CD4-positive, CD25-positive, alpha-beta regulatory T cell (primary cell): ENCODE results near the gene AK6. TPM values are rescaled to one million over a fixed set of nuclear protein-coding genes. Genes with fewer than 3 reads are reported as not detected.

Experiments
- ATAC-seq, 2 donors: fragments of 150-1000 bp; cut with Tn5 transposase; one replicate each; pipeline ENCODE4 v1.10.0; 2021; ENCODE audit warnings: low read depth in 2 of 2, moderate number of reproducible peaks in 2 of 2, moderate library complexity in 1 of 2
- DNase-seq, 3 donors: peaks; one replicate each; pipeline versions ENCODE4 v3.0.0 to v3.0.0-alpha.2; 2012 to 2022; ENCODE audit warnings: mixed read lengths in 1 of 3
- H3K27ac ChIP-seq: one replicate; pipeline ENCODE4 v1.7.0; 2013; ENCODE audit warnings: mild to moderate bottlenecking, low read length; ENCODE audit not compliant: insufficient read depth, poor library complexity, severe bottlenecking
- H3K27me3 ChIP-seq: one replicate; pipeline ENCODE4 v1.7.0; 2013; ENCODE audit warnings: low read length; ENCODE audit not compliant: control insufficient read depth, insufficient read depth
- H3K36me3 ChIP-seq: one replicate; pipeline ENCODE4 v1.7.0; 2013; ENCODE audit warnings: mild to moderate bottlenecking, low read length, moderate library complexity; ENCODE audit not compliant: control insufficient read depth, insufficient read depth
- H3K4me1 ChIP-seq: 2 replicates; pipeline ENCODE4 v1.7.0; 2013; ENCODE audit warnings: mild to moderate bottlenecking, low read length; ENCODE audit not compliant: insufficient read depth, control insufficient read depth, poor library complexity, severe bottlenecking
- H3K4me3 ChIP-seq: one replicate; pipeline ENCODE4 v1.7.0; 2013; ENCODE audit warnings: low read depth, mild to moderate bottlenecking, low read length, moderate library complexity
- H3K9me3 ChIP-seq, 2 experiments: 1 replicate in 1 of 2; 2 replicates in 1 of 2; pipeline ENCODE4 v1.7.0; 2013; ENCODE audit warnings: low read length in 2 of 2, mild to moderate bottlenecking in 1 of 2, moderate library complexity in 1 of 2; ENCODE audit not compliant: control insufficient read depth in 2 of 2
- H3K27ac Mint-ChIP-seq, 3 donors: one replicate each; pipeline ENCODE4 v1.8.0; 2020 to 2022; ENCODE audit warnings: mild to moderate bottlenecking in 3 of 3, mixed read lengths in 3 of 3, moderate library complexity in 2 of 3
- H3K27me3 Mint-ChIP-seq: one replicate; pipeline ENCODE4 v1.8.0; 2022; ENCODE audit warnings: mild to moderate bottlenecking, mixed read lengths
- H3K36me3 Mint-ChIP-seq: one replicate; pipeline ENCODE4 v1.8.0; 2020; ENCODE audit warnings: mixed read lengths
- H3K4me1 Mint-ChIP-seq, 4 donors: one replicate each; pipeline ENCODE4 v1.8.0; 2020 to 2022; ENCODE audit warnings: mixed read lengths in 4 of 4, mild to moderate bottlenecking in 1 of 4
- H3K4me3 Mint-ChIP-seq, 4 donors: one replicate each; pipeline ENCODE4 v1.8.0; 2020 to 2022; ENCODE audit warnings: mild to moderate bottlenecking in 4 of 4, mixed read lengths in 4 of 4, moderate library complexity in 3 of 4
- H3K9me3 Mint-ChIP-seq, 7 donors: one replicate each; pipeline ENCODE4 v1.8.0; 2020 to 2022; ENCODE audit warnings: mixed read lengths in 7 of 7, mild to moderate bottlenecking in 3 of 7, moderate library complexity in 2 of 7
- polyA plus RNA-seq, 4 donors: library from polyadenylated mRNA; unstranded; fragments of 300-500 nt; fragmentation: Illumina TruSeq; gene quantifications; one replicate each; pipeline ENCODE4 v1.2.3, GENCODE V29; 2021
- total RNA-seq: library from RNA; stranded (reverse); gene quantifications from one replicate; pipeline ENCODE4 v1.2.3, GENCODE V29; 2022

Gene AK6
- total and polyA plus RNA-seq, 5 donors from 2014 or later = 9.8 to 98.1 (median 81.9) TPM

- Mint-ChIP-seq H3K4me3 (peak overlapping the region in 1 of 4 donors; percentile 67), H3K27me3 (no peaks in the 10 kb centered on the region)
- no peak overlapping the region for H3K4me3 ChIP-seq
Observed at GRCh38 chr5:69364414-69364813, 4.9 kb downstream of the AK6 start.

GRCh38 chr5:69360442-69360841 lies 8.9 kb downstream of the AK6 start:
- peak overlapping the region in 1 of 3 donors; percentile 68 for H3K27ac Mint-ChIP-seq
- DNase-seq = no peak
- Histone ChIP-seq H3K27ac (no peak overlapping the region), H3K4me3 (no peak overlapping the region), H3K27me3 (no peaks in the 10 kb centered on the region), H3K4me1 (no peaks in the 10 kb centered on the region), H3K9me3 (no peaks in the 10 kb centered on the region), H3K36me3 (peaks cover 19% of the 10 kb centered on the region)
- peaks cover 10 to 33% (median 18%) of the 10 kb centered on the region in 4 donors for H3K4me1 Mint-ChIP-seq
- ATAC-seq = no peak
- H3K36me3 Mint-ChIP-seq = peaks cover 26% of the 10 kb centered on the region
- H3K27me3 Mint-ChIP-seq = no peaks in the 10 kb centered on the region
- H3K4me3 Mint-ChIP-seq = no peak overlapping the region
- no peaks in the 10 kb centered on the region for H3K9me3 Mint-ChIP-seq

More at GRCh38 chr5:69364414-69364813, 4.9 kb downstream of the AK6 start:
- H3K27ac Mint-ChIP-seq = no peak overlapping the region
- ATAC-seq (peak in 1 of 2 donors; percentile 20), DNase-seq (peak in 2 of 3 donors; percentile 34 to 57)
- peaks cover 16 to 58% (median 32%) of the 10 kb centered on the region in 4 donors for H3K4me1 Mint-ChIP-seq
- no peaks in the 10 kb centered on the region for H3K9me3 ChIP-seq
- H3K4me1 ChIP-seq = peaks cover 14% of the 10 kb centered on the region
- H3K36me3 ChIP-seq = peaks cover 29% of the 10 kb centered on the region
- H3K27ac ChIP-seq = peak overlapping the region; percentile 14
- H3K9me3 Mint-ChIP-seq = no peaks in the 10 kb centered on the region
- H3K36me3 Mint-ChIP-seq = peaks cover 25% of the 10 kb centered on the region
- no peaks in the 10 kb centered on the region for H3K27me3 ChIP-seq

GRCh38 chr5:69359699-69360098 lies 9.6 kb downstream of the AK6 start:
- H3K4me3 ChIP-seq = no peak overlapping the region
- peaks cover 19% of the 10 kb centered on the region for H3K36me3 Mint-ChIP-seq
- DNase-seq = no peak
- no peak overlapping the region for H3K27ac ChIP-seq
- no peaks in the 10 kb centered on the region for H3K27me3 ChIP-seq
- no peaks in the 10 kb centered on the region for H3K4me1 ChIP-seq
- no peaks in the 10 kb centered on the region for H3K9me3 ChIP-seq
- no peaks in the 10 kb centered on the region for H3K27me3 Mint-ChIP-seq
- peaks cover 12% of the 10 kb centered on the region for H3K36me3 ChIP-seq
- peaks cover 10 to 25% (median 14%) of the 10 kb centered on the region in 4 donors for H3K4me1 Mint-ChIP-seq
- no peaks in the 10 kb centered on the region for H3K9me3 Mint-ChIP-seq
- no peak overlapping the region for H3K27ac Mint-ChIP-seq
- H3K4me3 Mint-ChIP-seq = no peak overlapping the region
- no peak for ATAC-seq

- peaks cover 31% of the 10 kb centered on the region for H3K36me3 ChIP-seq
- H3K27ac ChIP-seq = no peak overlapping the region
- no peaks in the 10 kb centered on the region for H3K4me1 ChIP-seq
- DNase-seq = no peak
- ATAC-seq = no peak
- peaks cover under 1 to 2% (median 1%) of the 10 kb centered on the region in 4 donors for H3K4me1 Mint-ChIP-seq
- H3K27ac Mint-ChIP-seq = no peak overlapping the region
- H3K36me3 Mint-ChIP-seq = peaks cover 22% of the 10 kb centered on the region
- no peak overlapping the region for H3K4me3 Mint-ChIP-seq
- no peaks in the 10 kb centered on the region for H3K9me3 Mint-ChIP-seq
- no peak overlapping the region for H3K4me3 ChIP-seq
- H3K27me3 ChIP-seq = no peaks in the 10 kb centered on the region
- H3K27me3 Mint-ChIP-seq = no peaks in the 10 kb centered on the region
- H3K9me3 ChIP-seq = no peaks in the 10 kb centered on the region
Observed at GRCh38 chr5:69350664-69351063, 18.7 kb downstream of the AK6 start.

DNA sequence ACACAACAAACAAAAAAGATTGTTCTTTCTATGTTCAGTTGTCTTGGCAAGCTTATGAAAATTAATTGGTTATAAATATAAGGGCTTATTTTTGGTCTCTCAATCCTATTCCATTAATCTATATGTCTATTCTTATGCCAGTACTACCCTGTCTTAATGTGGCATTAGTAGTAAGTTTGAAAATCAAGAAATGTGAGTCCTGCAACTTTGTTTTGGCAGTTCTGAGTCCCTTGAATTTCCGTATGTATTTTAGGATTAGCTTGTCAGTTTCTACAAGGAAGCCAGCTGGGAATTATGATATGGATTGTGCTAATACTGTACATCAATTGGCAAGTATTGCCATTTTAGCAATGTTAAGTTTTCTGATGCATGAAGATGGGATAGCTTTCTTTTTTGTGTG lies 26.2 kb downstream of the AK6 start:
- no peaks in the 10 kb centered on the region for H3K36me3 Mint-ChIP-seq
- H3K27ac ChIP-seq = no peak overlapping the region
- no peak overlapping the region for H3K4me3 ChIP-seq
- no peaks in the 10 kb centered on the region for H3K27me3 ChIP-seq
- H3K9me3 ChIP-seq = no peaks in the 10 kb centered on the region
- no peak overlapping the region for H3K27ac Mint-ChIP-seq
- H3K9me3 Mint-ChIP-seq = no peaks in the 10 kb centered on the region
- no peaks in the 10 kb centered on the region for H3K36me3 ChIP-seq
- no peak overlapping the region for H3K4me3 Mint-ChIP-seq
- ATAC-seq = no peak
- DNase-seq = no peak
- H3K4me1 ChIP-seq = no peaks in the 10 kb centered on the region
- no peaks in the 10 kb centered on the region for H3K27me3 Mint-ChIP-seq
- H3K4me1 Mint-ChIP-seq = no peaks in the 10 kb centered on the region

DNA sequence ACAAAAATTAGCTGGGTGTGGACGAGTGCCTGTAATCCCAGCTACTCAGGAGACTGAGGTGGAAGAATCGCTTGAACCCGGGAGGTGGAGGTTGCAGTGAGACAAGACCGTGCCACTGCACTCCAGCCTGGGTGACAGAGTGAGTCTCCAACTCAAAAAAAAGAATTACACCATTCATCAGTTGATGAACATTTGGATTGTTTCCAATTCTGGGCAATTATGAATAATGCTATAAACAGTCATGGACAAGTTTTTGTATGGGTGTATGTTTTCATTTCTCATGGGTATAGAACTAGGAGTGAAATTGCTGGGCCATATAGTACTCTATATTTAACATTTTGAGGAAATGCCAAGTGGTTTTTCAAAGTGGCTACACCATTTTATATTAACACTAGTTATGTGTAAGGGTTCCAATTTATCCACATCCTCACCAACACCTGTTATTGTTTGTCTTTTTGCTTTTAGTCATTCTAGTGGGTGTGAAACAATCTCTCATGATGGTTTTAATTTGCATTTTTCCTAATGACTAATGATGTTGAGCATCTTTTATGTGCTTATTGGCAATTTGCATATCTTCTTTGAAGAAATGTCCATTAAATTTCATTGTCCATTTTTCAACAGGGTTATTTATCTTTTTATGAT lies 27.7 kb downstream of the AK6 start:
- H3K4me1 ChIP-seq = no peaks in the 10 kb centered on the region
- Mint-ChIP-seq H3K9me3 (peaks cover 0 to 1% (median 0%) of the 10 kb centered on the region in 7 donors), H3K27me3 (no peaks in the 10 kb centered on the region), H3K27ac (no peak overlapping the region), H3K36me3 (no peaks in the 10 kb centered on the region), H3K4me3 (no peak overlapping the region), H3K4me1 (no peaks in the 10 kb centered on the region)
- no peaks in the 10 kb centered on the region for H3K27me3 ChIP-seq
- no peak overlapping the region for H3K27ac ChIP-seq
- H3K9me3 ChIP-seq = no peaks in the 10 kb centered on the region
- H3K36me3 ChIP-seq = no peaks in the 10 kb centered on the region
- no peak for DNase-seq
- H3K4me3 ChIP-seq = no peak overlapping the region
- ATAC-seq = no peak

DNA sequence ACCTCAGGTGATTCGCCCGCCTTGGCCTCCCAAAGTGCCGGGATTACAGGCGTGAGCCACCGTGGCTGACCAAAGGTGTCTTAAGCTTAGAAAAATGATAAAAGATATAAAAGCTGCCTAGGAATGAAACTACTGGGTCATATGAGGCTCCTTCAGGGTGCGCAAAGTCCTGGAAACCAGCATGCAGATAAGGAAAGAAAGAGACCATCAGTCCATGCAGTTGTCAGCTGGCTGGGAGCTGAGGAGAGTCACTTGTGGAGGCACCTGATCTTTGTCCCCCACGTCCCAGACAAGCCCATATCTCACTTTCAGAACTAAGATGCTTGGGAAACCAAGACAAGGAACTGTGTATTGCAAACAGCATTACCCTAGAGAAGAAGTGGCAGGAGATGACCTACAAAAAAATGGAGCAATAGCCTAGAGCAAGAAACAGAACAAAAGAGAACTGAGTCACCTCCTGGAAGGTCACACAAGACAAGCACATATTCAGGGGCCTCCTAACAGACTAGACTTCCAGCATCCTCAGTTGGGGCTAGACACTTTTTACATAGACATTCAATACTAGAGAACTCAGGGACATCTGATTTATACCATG lies 33.9 kb downstream of the AK6 start:
- no peaks in the 10 kb centered on the region for H3K27me3 ChIP-seq
- H3K4me1 Mint-ChIP-seq = peaks cover 11 to 23% (median 17%) of the 10 kb centered on the region in 4 donors
- H3K9me3 ChIP-seq = no peaks in the 10 kb centered on the region
- H3K36me3 ChIP-seq = no peaks in the 10 kb centered on the region
- H3K27ac Mint-ChIP-seq = peak overlapping the region in 1 of 3 donors; percentile 71
- H3K4me1 ChIP-seq = peaks cover 7% of the 10 kb centered on the region
- no peak for ATAC-seq
- peaks cover 4% of the 10 kb centered on the region for H3K36me3 Mint-ChIP-seq
- H3K27me3 Mint-ChIP-seq = peaks cover 5% of the 10 kb centered on the region
- H3K27ac ChIP-seq = no peak overlapping the region
- no peak for DNase-seq
- peaks cover 0 to 2% (median 0%) of the 10 kb centered on the region in 7 donors for H3K9me3 Mint-ChIP-seq
- peak overlapping the region in 2 of 4 donors; percentile 20 to 36 for H3K4me3 Mint-ChIP-seq
- H3K4me3 ChIP-seq = no peak overlapping the region
